Adrenal gland (tissue), 12 donors: ENCODE results near the gene ARRDC3. TPM values are rescaled to one million over a fixed set of nuclear protein-coding genes. Genes with fewer than 3 reads are reported as not detected.

ENCODE experiments used
- DNase-seq, 7 donors: peaks; one replicate each; pipeline ENCODE4 v3.0.0-alpha.2; 2019 to 2020
- H3K27ac ChIP-seq, 5 donors: fragments of 200-600 bp; sonication (generic) in 4 of 5; 1 replicate in 3 of 5; 2 replicates in 2 of 5; pipeline versions ENCODE4 v1.5.1 to v1.8.0; 2016 to 2020; ENCODE audit warnings: mild to moderate bottlenecking in 1 of 5
- H3K27me3 ChIP-seq: fragments of 200-600 bp; 2 replicates; pipeline ENCODE4 v1.8.0; 2021
- H3K36me3 ChIP-seq, 2 donors: fragments of 200-600 bp; replicated peaks in 1 of 2; 1 replicate in 1 of 2; 2 replicates in 1 of 2; pipeline versions ENCODE4 v1.5.1 to v1.8.0; 2018 to 2022
- H3K4me1 ChIP-seq, 2 donors: fragments of 200-600 bp; replicated peaks in 1 of 2; 1 replicate in 1 of 2; 2 replicates in 1 of 2; pipeline versions ENCODE4 v1.5.1 to v1.8.0; 2018 to 2021
- H3K4me3 ChIP-seq, 4 donors: fragments of 200-600 bp; sonication (generic) in 3 of 4; one replicate each; pipeline ENCODE4 v1.5.1; 2016 to 2018
- H3K9me3 ChIP-seq, 3 donors: fragments of 200-600 bp; sonication (generic) in 1 of 3; replicated peaks in 1 of 3; 1 replicate in 2 of 3; 2 replicates in 1 of 3; pipeline versions ENCODE4 v1.5.1 to v1.8.0; 2016 to 2021
- CTCF ChIP-seq, 6 experiments: fragments of 450-650 bp in 4 of 6; fragments of 200-600 bp in 2 of 6; sonication (generic) in 1 of 6; IDR thresholded peaks; 1 replicate in 5 of 6; 2 replicates in 1 of 6; pipeline versions ENCODE4 v1.5.1 to v1.8.0; 2016 to 2021; ENCODE audit warnings: antibody characterized with exemption in 6 of 6, mild to moderate bottlenecking in 2 of 6, moderate library complexity in 1 of 6
- POLR2A ChIP-seq, 2 donors: fragments of 450-650 bp; IDR thresholded peaks; one replicate each; pipeline ENCODE4 v1.6.1; 2017; ENCODE audit warnings: antibody characterized with exemption in 2 of 2, mild to moderate bottlenecking in 2 of 2, moderate library complexity in 1 of 2
- WGBS, 4 donors: extraction: QIAGEN DNeasy Blood & Tissue Kit in 2 of 4; methylation state at CpG; one replicate each; pipeline versions ENCODE4 v1.1.5 to v1.1.7; 2013 to 2017; 5-methylcytosine and 5-hydroxymethylcytosine counted together
- intact Hi-C, 2 donors: fragments of 100-400 bp; cut with DNase I; formaldehyde crosslinking; loops; one replicate each; pipeline versions ENCODE4 v1.14.1 to v1.15.0; 2022 to 2023
- polyA plus RNA-seq, 3 donors: library from polyadenylated mRNA; stranded (reverse); fragments of 200-250 nt in 2 of 3; fragments of 350-450 nt in 1 of 3; fragmentation: Illumina TruSeq in 1 of 3; extraction: RNeasy Lipid Tissue Mini Kit (QIAGEN cat#74804) in 1 of 3; gene quantifications; one replicate each; pipeline ENCODE4 v1.2.3, GENCODE V29; 2013 to 2014
- total RNA-seq, 9 donors: library from RNA; depleted of rRNA in 4 of 9; stranded (reverse); fragments of >200 nt in 4 of 9; fragments of 120-200 nt in 1 of 9; fragmentation: NEBNext Ultra II Directional in 1 of 9; extraction: Animal tissue kit (Norgen Biotek cat#: 25700) in 1 of 9; gene quantifications; one replicate each; pipeline versions ENCODE4 v1.1.0 to v1.2.4, GENCODE V29; 2013 to 2023
- donor health status: healthy with polysubstance abuse.
- donor health status: Bipolar disorder and iron deficiency.
- donor health status: DM: yes; HTN: yes; CAD: no.
- donor health status: DM: no; HTN: no; CAD: no.
- donor health status: DM: no; HTN: no; CAD: no.
- donor health status: DM: yes; HTN: yes; CAD: no.

Gene ARRDC3
- total and polyA plus RNA-seq, 12 donors: 36.1 to 410 (median 141) TPM

GRCh38 chr5:91409304-91409703 lies 26.2 kb upstream of the ARRDC3 start:
- no peak for TF ChIP-seq POLR2A (IDR thresholded peaks at IDR 0.05)
- no peak for TF ChIP-seq CTCF (IDR thresholded peaks at IDR 0.05)
- Histone ChIP-seq H3K36me3 (no peaks in the 10 kb centered on the region), H3K9me3 (peaks cover 0 to 4% (median 0%) of the 10 kb centered on the region in 3 donors), H3K4me1 (no peaks in the 10 kb centered on the region), H3K27ac (no peak overlapping the region), H3K4me3 (no peak overlapping the region), H3K27me3 (no peaks in the 10 kb centered on the region)
- intact Hi-C loops: no loop called here
- DNase-seq: no peak
- 77 to 100% (median 94%) methylated on average over 1 of the region's 1 CpG for WGBS, 4 donors

GRCh38 chr5:91408710-91409109 lies 25.6 kb upstream of the ARRDC3 start:
- DNase-seq: no peak
- TF ChIP-seq POLR2A (IDR thresholded peaks at IDR 0.05) (no peak), CTCF (IDR thresholded peaks at IDR 0.05) (no peak)
- H3K9me3 ChIP-seq: peaks cover 0 to 4% (median 0%) of the 10 kb centered on the region in 3 donors
- H3K36me3 ChIP-seq: no peaks in the 10 kb centered on the region
- H3K27me3 ChIP-seq: no peaks in the 10 kb centered on the region
- no peak overlapping the region for H3K27ac ChIP-seq
- no peaks in the 10 kb centered on the region for H3K4me1 ChIP-seq
- no peak overlapping the region for H3K4me3 ChIP-seq
- intact Hi-C loops: no loop called here

- intact Hi-C loops: no loop called here
Measured at GRCh38 chr5:91407204-91407603, 24.1 kb upstream of the ARRDC3 start.

GRCh38 chr5:91403438-91403837 lies 20.3 kb upstream of the ARRDC3 start:
- H3K4me1 ChIP-seq: no peaks in the 10 kb centered on the region
- no peak for TF ChIP-seq CTCF (IDR thresholded peaks at IDR 0.05)
- TF ChIP-seq POLR2A (IDR thresholded peaks at IDR 0.05): no peak

More at GRCh38 chr5:91407204-91407603, 24.1 kb upstream of the ARRDC3 start:
- H3K4me3 ChIP-seq: no peak overlapping the region
- H3K9me3 ChIP-seq: peaks cover 0 to 4% (median 0%) of the 10 kb centered on the region in 3 donors
- H3K27me3 ChIP-seq: no peaks in the 10 kb centered on the region
- no peak for TF ChIP-seq CTCF (IDR thresholded peaks at IDR 0.05)
- no peak for TF ChIP-seq POLR2A (IDR thresholded peaks at IDR 0.05)
- DNase-seq: no peak
- H3K36me3 ChIP-seq: no peaks in the 10 kb centered on the region
- H3K27ac ChIP-seq: no peak overlapping the region
- 84 to 94% (median 91%) methylated on average over 1 of the region's 1 CpG for WGBS, 4 donors
- H3K4me1 ChIP-seq: no peaks in the 10 kb centered on the region

More at GRCh38 chr5:91403438-91403837, 20.3 kb upstream of the ARRDC3 start:
- no peak overlapping the region for H3K4me3 ChIP-seq
- no peaks in the 10 kb centered on the region for H3K36me3 ChIP-seq
- no peaks in the 10 kb centered on the region for H3K9me3 ChIP-seq
- no peak overlapping the region for H3K27ac ChIP-seq
- DNase-seq: no peak
- intact Hi-C loops: no loop called here
- no peaks in the 10 kb centered on the region for H3K27me3 ChIP-seq
